Measurements from ENCODE around the gene VARS1.
"Not testable (repeated sequence)": the region's sequence is repeated elsewhere in the genome, so short reads cannot be mapped to it uniquely, and the experiment has no call there.

The VARS1 gene

GRCh38 chr6:31795616-31796298 lies at the start of gene VARS1:
Gene VARS1 (minus strand): TSS chr6:31795752. CDS start chr6:31795217, 535 bp downstream.
- peak; percentile 87 for DNase-seq (ENCODE audit: low read depth)

- DNase-seq (ENCODE audit: low read depth) = no peak
These were observed 49.0 kb upstream of the VARS1 start for GRCh38 chr6:31844507-31844906.

DNA sequence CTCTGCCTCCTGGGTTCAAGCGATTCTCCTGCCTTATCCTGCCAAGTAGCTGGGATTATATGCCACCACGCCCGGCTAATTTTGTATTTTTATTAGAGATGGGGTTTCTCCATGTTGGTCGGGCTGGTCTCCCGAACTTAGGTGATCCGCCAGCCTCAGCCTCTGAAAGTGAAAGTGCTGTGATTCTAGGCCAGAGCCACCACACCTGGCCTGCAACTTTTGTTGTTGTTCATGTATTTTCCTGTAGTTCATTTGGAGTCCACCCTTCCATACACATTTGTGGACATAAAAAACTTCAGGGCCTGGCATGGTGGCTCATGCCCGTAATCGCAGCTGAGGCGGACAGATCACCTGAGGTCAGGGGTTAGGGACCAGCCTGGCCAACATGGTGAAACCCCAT lies 46.5 kb upstream of the VARS1 start:
- no peak for DNase-seq (ENCODE audit: low read depth)

DNA sequence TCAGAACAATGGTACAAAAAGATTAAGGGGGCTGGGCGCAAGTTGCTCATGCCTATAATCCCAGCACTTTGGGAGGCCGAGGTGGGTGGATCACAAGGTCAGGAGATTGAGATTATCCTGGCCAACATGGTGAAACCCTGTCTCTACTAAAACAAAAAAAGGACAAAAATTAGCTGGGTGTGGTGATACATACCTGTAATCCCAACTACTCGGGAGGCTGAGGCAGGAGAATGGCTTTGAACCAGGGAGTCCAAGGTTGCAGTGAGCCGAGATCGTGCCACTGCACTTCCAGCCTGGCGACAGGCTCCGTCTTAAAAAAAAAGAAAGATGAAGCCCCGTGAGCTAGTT lies 44.2 kb upstream of the VARS1 start:
- DNase-seq (ENCODE audit: low read depth) = not testable (repeated sequence)

DNA sequence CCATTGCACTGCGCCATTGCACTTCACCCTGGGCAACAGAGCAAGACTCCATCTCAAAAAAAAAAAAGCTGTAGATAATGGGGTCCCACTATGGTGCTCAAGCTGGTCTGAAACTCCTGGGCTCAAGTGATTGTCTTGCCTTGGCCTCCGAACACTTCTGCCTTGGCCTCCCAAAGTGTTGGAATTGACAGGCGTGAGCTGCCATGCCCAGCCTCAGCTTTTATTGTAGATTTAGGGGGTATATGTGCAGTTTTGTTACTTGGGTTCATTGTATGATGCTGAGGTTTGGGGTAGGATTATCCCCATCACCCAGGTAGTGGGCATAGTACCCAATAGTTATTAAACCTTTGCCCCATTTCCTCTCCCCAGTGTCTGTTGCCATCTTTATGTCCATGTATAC lies 43.4 kb upstream of the VARS1 start:
- no peak for DNase-seq (ENCODE audit: low read depth)

DNA sequence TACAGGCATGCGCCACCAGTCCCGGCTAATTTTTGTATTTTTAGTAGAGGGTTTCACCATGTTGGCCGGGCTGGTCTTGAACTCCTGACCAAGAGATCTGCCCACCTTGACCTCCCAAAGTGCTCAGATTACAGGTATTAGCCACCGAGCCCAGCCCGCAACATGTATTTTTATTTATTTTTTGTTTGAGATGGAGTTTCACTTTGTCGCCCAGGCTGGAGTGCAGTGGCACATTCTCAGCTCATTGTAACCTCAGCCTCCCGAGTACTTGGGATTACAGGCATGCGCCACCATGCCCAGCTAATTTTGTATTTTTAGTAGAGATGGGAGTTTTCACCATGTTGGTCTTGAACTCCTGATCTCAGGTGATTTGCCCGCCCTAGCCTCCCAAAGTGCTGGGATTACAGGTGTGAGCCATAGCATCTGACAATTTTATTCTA lies 42.6 kb upstream of the VARS1 start:
- not testable (repeated sequence) for DNase-seq (ENCODE audit: low read depth)

DNA sequence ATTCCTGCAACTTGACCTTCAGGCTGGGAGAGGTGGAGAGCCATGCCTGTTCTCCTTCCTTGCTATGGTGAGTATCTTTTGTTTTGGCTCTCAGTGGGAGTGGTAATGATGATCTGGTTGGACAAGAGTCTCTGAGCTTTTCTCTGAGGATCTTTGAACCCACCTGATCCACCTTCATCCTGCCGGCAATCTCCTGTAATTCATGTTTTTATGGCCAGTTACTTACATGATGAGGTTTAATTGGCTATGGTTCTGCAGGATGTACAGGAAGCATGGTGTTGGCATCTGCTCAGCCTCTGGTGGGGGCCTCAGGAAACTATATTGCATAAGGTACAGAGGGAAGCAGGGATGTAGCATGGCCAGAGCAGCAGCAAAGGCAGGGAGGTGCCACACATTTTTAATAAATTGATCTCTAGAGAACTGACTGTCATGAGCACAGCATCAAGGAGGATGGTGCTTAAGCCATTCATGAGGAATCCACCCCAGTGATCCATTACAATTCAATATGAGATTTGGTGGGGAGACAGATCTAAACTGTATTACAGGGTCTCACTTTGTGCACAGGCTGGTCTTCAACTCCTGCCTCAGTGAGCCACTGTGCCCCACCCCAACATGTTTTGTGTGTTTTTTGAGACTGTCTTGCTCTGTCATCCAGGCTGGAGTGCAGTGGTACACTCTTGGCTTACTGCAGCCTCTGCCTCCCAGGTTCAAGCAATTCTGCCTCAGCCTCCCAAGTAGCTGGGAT lies 42.0 kb upstream of the VARS1 start:
- no peak for DNase-seq (ENCODE audit: low read depth)

DNA sequence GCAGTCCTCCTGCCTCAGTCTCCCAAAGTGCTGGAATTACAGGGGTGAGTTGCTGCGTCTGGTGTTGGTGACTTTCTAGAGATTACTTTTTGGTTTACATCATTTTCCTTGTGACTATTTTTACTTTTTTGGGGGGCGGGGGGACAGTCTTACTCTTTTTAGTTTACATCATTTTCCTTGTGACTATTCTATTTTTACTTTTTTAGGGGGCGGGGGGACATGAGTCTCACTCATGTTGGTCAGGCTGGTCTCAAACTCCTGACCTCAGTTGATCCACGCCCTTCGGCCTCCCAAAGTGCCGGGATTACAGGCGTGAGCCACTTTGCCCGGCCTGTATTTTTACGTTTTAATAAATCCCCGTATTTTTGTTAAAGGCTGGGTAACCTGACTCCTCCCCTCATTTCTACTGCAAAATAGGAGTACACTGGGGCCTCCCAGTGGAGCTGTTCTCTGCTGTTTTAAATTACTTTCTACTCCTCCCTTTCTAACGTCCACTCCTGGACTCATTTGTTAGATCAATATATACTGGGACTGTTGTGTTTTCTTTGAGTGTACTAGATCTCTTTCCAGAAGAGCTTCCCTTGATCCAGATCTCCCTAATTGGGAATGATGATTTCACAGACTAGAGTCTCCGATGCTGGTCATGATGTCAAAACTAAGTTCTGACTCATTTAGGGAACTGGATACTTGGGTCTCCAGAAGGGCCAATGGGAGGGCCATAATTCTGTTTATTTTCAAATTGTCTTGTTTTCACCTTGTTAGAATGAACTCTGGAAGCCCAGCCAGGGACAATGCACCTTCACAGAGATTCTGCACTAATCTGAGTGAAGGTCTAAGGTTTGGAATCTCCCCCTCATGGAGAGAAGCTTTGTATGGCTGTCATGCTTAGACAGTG lies 41.2 kb upstream of the VARS1 start:
- DNase-seq (ENCODE audit: low read depth) = peak; percentile 61

GRCh38 chr6:31836047-31836473 lies 40.5 kb upstream of the VARS1 start:
- no peak for DNase-seq (ENCODE audit: low read depth)

DNA sequence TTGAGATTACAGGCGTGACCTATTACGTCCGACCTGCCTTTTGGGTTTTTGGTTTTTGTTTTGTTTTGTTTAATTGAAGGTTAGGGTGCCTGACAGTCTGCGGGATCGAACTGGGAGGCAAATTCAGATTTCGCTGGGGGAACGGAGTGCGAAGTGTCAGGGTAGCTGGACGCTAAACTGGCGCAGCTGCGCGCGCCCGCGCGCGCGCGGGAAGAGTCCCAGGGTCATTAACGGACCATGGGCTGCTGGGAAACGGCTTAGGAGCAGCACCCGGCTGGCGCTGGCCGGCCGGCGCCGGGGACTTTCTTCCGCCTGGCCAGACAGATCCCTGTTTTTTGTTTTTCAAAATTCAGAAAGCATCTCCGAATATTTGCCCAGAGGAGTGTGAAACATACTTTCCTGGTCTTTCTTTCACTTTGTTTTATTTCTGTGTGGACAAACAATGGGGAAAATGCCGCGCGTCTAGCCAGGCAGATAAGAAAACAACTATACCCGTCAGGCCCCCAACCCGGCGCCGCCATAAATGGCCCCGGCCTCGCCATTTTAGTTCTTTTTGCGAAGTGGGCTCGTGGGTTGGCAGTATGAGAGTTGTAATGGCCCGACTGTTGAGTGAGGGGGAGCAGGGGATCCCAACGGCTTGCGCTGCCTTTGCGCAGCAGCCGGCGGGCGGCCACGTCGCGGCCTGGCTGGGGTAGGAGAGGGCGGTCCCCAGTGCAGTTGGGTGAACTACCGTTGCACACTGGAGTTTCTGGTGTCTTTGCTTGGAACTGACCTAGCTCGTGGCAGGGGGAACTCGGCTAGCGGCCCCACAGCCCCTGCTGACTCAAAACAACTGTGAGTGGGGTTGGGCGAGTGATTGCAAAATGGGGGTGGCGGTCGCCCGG lies 39.1 kb upstream of the VARS1 start:
- DNase-seq (ENCODE audit: low read depth) = peak; percentile 82

DNA sequence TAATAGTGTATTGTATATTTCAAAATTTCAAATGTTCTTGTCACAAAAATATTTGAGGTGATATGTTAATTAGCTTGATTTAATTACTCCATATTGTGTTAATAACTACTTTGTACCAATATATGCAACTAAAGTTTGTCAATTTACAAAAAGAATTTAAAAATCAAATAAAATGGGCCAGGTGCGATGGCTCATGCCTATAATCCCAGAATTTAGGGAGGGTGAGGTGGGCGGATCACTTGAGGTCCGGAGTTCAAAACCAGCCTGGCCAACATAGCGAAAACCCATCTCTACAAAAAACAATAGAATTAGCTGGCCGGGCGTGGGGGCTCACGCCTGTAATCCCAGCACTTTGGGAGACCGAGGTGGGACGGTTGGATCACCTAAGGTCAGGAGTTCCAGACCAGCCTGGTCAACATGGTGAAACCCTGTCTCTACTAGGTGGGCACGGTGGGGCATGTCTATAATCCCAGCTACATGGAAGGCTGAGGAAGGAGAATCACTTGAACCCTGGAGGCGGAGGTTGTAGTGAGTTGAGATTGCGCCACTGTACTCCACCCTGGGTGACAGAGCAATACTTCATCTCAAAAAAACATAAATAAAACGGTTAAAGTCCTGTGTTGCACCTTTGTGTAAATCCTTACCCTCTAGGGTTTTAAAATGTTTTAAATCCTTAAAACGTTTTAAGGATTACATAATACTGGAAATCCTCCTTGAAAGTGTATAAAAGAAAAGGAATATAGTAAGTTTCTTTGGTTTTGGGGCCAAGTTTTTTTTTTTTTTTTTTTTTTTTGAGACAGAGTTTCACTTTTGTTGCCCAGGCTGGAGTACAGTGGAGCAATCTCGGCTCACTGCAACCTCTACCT lies 36.0 kb upstream of the VARS1 start:
- no peak for DNase-seq (ENCODE audit: low read depth)

- DNase-seq (ENCODE audit: low read depth) = no peak
These were observed 35.4 kb upstream of the VARS1 start for GRCh38 chr6:31830886-31831335.

DNA sequence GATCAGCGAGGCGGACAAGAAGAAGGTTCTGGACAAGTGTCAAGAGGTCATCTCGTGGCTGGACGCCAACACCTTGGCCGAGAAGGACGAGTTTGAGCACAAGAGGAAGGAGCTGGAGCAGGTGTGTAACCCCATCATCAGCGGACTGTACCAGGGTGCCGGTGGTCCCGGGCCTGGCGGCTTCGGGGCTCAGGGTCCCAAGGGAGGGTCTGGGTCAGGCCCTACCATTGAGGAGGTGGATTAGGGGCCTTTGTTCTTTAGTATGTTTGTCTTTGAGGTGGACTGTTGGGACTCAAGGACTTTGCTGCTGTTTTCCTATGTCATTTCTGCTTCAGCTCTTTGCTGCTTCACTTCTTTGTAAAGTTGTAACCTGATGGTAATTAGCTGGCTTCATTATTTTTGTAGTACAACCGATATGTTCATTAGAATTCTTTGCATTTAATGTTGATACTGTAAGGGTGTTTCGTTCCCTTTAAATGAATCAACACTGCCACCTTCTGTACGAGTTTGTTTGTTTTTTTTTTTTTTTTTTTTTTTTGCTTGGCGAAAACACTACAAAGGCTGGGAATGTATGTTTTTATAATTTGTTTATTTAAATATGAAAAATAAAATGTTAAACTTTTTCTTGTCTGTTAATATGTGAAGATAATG lies 34.2 kb upstream of the VARS1 start:
- peak; percentile 51 for DNase-seq (ENCODE audit: low read depth)

DNA sequence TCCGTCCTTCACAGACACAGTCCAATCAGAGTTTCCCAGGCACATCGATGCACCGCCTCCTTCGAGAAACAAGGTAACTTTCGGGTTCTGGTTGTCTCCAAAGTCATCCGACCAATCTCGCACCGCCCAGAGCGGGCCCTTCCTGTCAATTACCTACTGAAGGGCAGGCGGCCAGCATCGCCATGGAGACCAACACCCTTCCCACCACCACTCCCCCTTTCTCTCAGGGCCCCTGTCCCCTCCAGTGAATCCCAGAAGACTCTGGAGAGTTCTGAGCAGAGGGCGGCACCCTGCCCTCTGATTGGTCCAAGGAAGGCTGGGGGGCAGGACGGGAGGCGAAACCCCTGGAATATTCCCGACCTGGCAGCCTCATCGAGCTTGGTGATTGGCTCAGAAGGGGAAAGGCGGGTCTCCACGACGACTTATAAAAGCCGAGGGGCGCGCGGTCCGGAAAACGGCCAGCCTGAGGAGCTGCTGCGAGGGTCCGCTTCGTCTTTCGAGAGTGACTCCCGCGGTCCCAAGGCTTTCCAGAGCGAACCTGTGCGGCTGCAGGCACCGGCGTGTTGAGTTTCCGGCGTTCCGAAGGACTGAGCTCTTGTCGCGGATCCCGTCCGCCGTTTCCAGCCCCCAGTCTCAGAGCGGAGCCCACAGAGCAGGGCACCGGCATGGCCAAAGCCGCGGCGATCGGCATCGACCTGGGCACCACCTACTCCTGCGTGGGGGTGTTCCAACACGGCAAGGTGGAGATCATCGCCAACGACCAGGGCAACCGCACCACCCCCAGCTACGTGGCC lies 31.9 kb upstream of the VARS1 start, which contains the start of gene HSPA1B:
HSPA1B (plus strand) TSS at position 453 of the 794 bp plus-strand sequence; CDS start at position 666, 213 bp downstream.
- DNase-seq (ENCODE audit: low read depth) = peak; percentile 100

DNA sequence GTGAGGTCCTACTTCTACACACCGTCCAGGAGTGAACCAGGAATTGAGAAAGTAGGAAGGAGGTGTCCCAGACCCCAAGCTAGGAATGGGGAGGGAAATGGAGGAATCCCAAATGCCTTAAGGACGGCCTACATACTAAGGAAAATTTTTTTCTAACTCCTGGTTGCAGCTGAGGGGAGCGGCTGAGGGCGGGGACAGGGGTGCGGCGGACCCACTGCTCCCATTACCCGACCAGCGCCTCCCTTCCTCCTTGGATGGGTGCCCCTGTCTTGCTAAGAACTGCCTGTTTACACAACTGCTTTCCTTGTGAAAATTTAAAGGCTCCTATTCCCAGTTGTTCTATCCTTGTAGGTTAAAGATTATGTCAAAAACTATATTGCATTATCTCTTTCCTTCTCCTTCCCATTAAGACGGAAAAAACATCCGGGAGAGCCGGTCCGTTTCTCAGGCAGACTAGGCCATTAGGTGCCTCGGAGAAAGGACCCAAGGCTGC lies 31.3 kb upstream of the VARS1 start:
- DNase-seq (ENCODE audit: low read depth) = peak; percentile 83

GRCh38 chr6:31825553-31825952 lies 30.0 kb upstream of the VARS1 start:
- DNase-seq (ENCODE audit: low read depth) = no peak

DNA sequence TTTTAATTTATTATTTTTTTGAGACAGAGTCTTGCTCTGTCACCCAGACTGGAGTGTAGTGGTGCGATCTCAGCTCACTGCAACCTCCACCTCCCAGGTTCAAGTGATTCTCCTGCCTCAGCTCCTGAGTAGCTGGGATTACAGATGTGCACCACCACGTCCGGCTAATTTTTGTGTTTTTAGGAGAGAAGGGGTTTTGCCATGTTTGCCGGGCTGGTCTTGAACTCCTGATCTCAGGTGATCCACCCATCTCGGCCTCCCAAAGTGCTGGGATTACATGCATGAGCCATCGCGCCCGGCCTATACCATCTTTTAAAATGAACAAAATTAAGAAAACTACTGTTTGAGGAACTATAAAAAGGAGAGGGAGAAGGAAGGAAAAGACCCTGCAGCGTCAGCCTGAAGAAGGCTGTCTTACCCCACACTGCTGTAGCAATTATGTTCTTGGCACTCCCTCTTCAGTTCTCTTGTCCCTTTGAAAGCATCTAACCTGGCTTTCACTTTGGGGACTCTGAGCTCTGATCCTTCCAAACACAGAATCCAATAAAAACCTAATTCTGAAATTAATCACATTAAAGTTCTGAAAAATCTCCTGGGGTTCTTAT lies 28.1 kb upstream of the VARS1 start:
- not testable (repeated sequence) for DNase-seq (ENCODE audit: low read depth)
